ENCODE results near the gene NAPA. TPM values are rescaled to one million over a fixed set of nuclear protein-coding genes. Genes with fewer than 3 reads are reported as not detected.

NAPA gene
- polyA plus RNA-seq, 1 experiment, result 84.1 TPM

DNA sequence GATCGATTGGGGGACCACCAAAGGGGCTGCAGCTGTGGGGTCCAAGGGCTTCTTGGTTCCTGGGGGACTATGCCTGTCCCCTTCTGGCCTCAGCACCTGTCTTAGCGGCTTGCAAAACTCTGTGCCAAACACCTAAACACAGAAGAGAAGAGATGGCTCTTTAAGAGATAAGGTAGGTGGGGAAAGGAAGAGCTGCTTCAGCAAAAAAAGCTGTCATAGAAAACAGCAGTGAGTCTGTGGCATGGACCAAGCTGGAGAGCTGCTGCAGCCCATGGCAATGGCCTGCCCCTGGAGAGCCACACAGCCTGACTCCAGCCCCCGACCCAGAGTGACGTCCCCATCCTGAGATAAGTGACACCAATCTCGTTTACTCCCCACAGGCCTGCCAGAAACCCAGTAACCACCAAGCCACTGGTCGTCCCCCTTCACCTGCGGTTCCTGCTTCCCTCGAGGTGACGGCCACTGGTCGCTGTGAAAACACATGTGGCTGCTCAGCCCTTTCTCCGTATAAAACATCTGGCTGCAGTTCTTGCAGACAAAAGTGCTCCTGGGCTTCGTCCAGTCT lies 25.0 kb upstream of the NAPA start:
- peaks cover 4% of the 10 kb centered on the region; the same call in 1 of the 2 replicates for H3K9me3 ChIP-seq (ENCODE audit: control insufficient read depth, insufficient read depth, low read length)
- CTCF ChIA-PET, result interaction anchor here (1.4 kb wide), 1 partner anchor 10 kb away, joined by 4 read pairs; no protein-coding TSS in a partner anchor
- H3K4me3 ChIP-seq (ENCODE audit: low read depth, low read length), result no peak overlapping the region
- TF ChIP-seq, protein P1, sequence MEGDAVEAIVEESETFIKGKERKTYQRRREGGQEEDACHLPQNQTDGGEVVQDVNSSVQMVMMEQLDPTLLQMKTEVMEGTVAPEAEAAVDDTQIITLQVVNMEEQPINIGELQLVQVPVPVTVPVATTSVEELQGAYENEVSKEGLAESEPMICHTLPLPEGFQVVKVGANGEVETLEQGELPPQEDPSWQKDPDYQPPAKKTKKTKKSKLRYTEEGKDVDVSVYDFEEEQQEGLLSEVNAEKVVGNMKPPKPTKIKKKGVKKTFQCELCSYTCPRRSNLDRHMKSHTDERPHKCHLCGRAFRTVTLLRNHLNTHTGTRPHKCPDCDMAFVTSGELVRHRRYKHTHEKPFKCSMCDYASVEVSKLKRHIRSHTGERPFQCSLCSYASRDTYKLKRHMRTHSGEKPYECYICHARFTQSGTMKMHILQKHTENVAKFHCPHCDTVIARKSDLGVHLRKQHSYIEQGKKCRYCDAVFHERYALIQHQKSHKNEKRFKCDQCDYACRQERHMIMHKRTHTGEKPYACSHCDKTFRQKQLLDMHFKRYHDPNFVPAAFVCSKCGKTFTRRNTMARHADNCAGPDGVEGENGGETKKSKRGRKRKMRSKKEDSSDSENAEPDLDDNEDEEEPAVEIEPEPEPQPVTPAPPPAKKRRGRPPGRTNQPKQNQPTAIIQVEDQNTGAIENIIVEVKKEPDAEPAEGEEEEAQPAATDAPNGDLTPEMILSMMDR (IDR thresholded peaks at IDR 0.05; ENCODE audit: low read depth, low read length), result no peak
- H3K27ac ChIP-seq (ENCODE audit: low read depth, low read length), result no peak overlapping the region
- peaks cover 22% of the 10 kb centered on the region for H3K27me3 ChIP-seq (ENCODE audit: control insufficient read depth, insufficient read depth, low read length)
- no peak for DNase-seq (ENCODE audit: low read depth, low spot score)
- POLR2A ChIA-PET, result no interaction called here

DNA sequence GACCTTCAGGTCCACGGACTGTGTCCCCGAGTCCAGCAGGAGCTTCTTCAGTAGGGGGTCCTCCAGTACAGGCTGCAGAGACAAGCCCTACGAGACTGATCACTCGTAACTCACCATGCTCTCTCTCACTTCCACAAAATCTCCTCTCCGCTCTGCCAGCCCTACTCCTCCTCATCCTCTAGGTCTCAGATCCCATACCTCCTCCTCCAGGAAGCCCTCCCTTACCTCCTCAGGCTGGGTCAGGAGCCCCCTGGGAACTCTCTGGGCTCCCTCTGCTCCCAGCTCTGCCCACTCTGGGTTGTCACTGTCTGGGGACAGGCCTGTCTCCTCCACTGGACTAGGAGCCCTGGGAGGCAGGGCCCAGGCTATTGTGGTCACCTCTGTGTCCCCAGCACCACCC lies 23.9 kb upstream of the NAPA start:
- ChIA-PET POLR2A (no interaction called here), CTCF (no interaction called here)
- H3K27me3 ChIP-seq (ENCODE audit: control insufficient read depth, insufficient read depth, low read length), result peaks cover 13% of the 10 kb centered on the region

DNA sequence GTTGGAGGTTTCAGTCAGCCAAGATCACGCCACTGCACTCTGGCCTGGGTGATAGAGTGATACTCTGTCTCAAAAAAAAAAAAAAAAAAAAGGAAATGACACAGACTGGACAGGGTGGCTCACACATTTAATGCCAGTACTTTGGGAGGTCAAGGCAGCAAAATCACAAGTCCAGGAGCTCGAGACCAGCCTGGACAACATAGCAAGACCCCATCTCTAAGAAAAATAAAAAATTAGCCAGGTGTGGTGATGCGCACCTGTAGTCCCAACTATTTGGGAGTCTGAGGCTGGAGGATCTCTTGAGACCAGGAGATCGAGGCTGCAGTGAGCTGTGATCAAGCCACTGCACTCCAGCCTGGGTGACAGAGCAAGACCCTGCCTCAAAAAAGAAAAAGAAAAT lies 22.6 kb upstream of the NAPA start:
- no peak for DNase-seq (ENCODE audit: low read depth, low spot score)
- Histone ChIP-seq H3K27me3 (ENCODE audit: control insufficient read depth, insufficient read depth, low read length) (peaks cover 13% of the 10 kb centered on the region), H3K4me3 (ENCODE audit: low read depth, low read length) (no peak overlapping the region), H3K27ac (ENCODE audit: low read depth, low read length) (no peak overlapping the region), H3K9me3 (ENCODE audit: control insufficient read depth, insufficient read depth, low read length) (no peaks in the 10 kb centered on the region)
- POLR2A ChIA-PET, result no interaction called here
- CTCF ChIA-PET, result interaction anchor here (1.6 kb wide), 1 partner anchor 22 kb away, joined by 5 read pairs; the partner anchor contains the start of gene NAPA
- TF ChIP-seq, protein P1 (IDR thresholded peaks at IDR 0.05; ENCODE audit: low read depth, low read length), result no peak

More for the DNA sequence above, 23.9 kb upstream of the NAPA start:
- H3K9me3 ChIP-seq (ENCODE audit: control insufficient read depth, insufficient read depth, low read length), result no peaks in the 10 kb centered on the region
- H3K4me3 ChIP-seq (ENCODE audit: low read depth, low read length), result no peak overlapping the region
- no peak overlapping the region for H3K27ac ChIP-seq (ENCODE audit: low read depth, low read length)
- no peak for DNase-seq (ENCODE audit: low read depth, low spot score)
- TF ChIP-seq, protein P1 (IDR thresholded peaks at IDR 0.05; ENCODE audit: low read depth, low read length), result no peak

DNA sequence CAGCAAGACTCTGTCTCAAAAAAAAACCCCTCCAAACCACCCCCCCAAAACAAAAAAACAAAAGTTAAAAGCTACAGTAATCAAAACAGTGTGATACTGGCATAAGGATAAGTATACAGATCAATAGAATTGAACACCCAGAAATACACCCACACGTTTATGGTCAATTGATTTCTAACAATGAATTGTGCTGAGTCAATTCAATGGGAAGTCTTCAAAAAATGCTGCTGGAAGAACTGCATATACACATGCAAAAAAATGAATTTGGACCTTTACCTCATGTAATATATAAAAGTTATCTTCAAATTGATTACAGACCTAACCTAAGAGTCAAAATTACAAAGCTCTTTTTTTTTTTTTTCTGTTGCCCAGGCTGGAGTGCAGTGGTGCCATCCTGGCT lies 19.8 kb upstream of the NAPA start:
- H3K4me3 ChIP-seq (ENCODE audit: low read depth, low read length), result no peak overlapping the region
- no peaks in the 10 kb centered on the region; the same call in 1 of the 2 replicates for H3K9me3 ChIP-seq (ENCODE audit: control insufficient read depth, insufficient read depth, low read length)
- ChIA-PET POLR2A (interaction anchor here (0.7 to 0.8 kb wide), 2 partner anchors 87 to 933 kb away, joined by 4 to 8 read pairs; partner anchors contain the start of gene CALM3), CTCF (interaction anchor here (0.6 to 1.6 kb wide), 3 partner anchors 19 to 250 kb away, joined by 3 to 9 read pairs (median 6); partner anchors contain the start of gene NAPA)
- DNase-seq (ENCODE audit: low read depth, low spot score), result no peak
- peaks cover 24% of the 10 kb centered on the region for H3K27me3 ChIP-seq (ENCODE audit: control insufficient read depth, insufficient read depth, low read length)
- TF ChIP-seq, protein P1 (IDR thresholded peaks at IDR 0.05; ENCODE audit: low read depth, low read length), result no peak
- H3K27ac ChIP-seq (ENCODE audit: low read depth, low read length), result no peak overlapping the region

DNA sequence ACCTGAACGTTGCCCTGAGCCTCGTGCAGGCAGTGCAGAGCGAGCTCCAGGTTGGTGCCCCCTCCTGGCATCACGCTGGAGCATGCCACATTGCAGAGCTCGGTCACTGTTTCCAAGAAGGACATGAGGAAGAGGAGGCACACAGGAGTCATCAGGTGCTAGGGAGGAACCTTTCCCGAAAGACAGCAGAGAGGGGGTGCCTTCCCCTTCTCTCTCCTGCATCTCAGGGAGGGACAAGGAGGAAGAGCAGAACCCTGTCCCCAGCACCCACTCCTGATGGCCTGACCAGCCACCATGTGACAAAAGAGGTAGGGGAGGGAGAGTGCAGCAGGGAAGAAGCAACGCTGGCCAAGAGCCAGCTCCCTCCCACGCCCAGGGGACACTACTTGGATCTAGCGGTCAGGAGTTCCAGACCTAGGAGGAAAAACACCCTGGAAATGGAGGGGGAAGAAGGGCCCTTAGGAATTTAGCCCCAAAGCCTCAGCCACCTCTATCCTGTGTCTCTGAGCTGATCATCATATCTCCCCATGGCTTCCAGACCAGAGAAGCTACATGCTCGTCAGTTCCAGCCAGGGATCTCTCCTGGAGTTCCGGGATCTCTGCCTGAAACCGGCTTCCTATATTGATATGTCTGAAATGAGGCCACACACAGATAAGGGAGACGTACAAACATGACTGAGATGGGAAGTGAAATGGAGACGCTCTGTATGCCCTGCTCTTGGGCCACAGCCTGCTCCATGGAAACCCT lies 17.0 kb upstream of the NAPA start:
- Histone ChIP-seq H3K27ac (ENCODE audit: low read depth, low read length) (no peak overlapping the region), H3K4me3 (ENCODE audit: low read depth, low read length) (no peak overlapping the region), H3K9me3 (ENCODE audit: control insufficient read depth, insufficient read depth, low read length) (no peaks in the 10 kb centered on the region; the same call in 1 of the 2 replicates), H3K27me3 (ENCODE audit: control insufficient read depth, insufficient read depth, low read length) (peaks cover 13% of the 10 kb centered on the region)
- no peak for DNase-seq (ENCODE audit: low read depth, low spot score)
- CTCF ChIA-PET, result interaction anchor here (0.7 to 3.7 kb wide), 3 partner anchors 14 to 112 kb away, joined by 3 to 19 read pairs (median 3); partner anchors contain the start of gene NAPA
- TF ChIP-seq, protein P1 (IDR thresholded peaks at IDR 0.05; ENCODE audit: low read depth, low read length), result no peak
- POLR2A ChIA-PET, result interaction anchor here (0.6 kb wide), 1 partner anchor 17 kb away, joined by 3 read pairs; the partner anchor contains the start of gene NAPA
